NCI-H226 (cell line): ENCODE data around the gene DDX56.
A peak's percentile ranks its signal among the peaks of the same experiment; 100 is the strongest.
"Not testable (repeated sequence)": the region's sequence is repeated elsewhere in the genome, so short reads cannot be mapped to it uniquely, and the experiment has no call there.

Source experiments
- DNase-seq: peaks from one replicate; pipeline ENCODE4 v3.0.0-alpha.2; 2015

The DDX56 gene

DNA sequence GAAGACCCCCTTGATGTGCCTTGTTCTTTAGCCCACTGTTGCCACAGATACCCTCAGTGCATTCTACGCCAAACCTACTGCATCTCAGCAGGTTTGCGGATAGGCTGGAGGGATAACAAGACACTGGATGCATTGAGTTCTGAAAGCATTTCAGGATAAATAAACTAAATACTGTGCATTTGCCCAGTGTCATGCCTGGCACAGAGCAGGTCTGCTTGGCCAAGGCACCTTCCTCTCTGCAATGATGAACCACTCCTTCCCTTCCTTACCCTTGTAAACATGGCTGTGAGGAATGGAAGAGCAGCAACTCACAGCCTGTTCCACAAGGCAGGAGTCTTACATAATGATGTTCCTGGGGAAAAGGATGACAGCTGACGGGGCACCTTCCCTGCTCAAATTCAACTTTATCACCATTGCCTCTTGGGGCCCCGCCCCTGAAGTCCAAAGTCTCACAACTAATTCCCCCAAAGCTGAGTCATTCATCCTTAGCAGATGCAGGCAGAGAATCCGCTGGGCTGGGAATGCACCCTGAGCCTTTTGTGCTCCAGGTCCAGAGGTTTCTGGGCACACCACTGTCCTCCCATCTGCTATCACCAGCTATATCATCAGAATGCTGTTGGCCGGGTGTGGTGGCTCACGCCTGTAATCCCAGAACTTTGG lies 11.6 kb downstream of the DDX56 start:
- peak; percentile 83 for DNase-seq

DNA sequence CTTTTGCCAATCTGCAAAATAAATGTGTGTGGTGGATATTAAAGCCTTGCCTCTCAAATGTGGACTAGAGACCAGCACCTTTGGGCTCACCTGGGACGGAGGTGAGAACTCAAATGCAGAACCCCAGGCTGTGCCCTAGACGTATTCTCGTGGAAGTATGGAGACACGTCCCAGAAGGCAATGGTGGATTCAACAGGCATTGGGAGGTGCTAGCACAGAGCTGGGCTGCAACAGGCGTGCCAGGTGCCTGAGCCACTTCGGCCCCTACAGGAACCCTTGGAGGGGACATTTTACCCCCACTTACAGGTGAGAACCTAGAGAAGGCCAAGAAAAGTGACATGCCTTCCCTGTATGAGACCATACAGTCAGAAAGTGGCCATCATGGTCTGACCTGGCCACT lies 12.2 kb downstream of the DDX56 start:
- no peak for DNase-seq

DNA sequence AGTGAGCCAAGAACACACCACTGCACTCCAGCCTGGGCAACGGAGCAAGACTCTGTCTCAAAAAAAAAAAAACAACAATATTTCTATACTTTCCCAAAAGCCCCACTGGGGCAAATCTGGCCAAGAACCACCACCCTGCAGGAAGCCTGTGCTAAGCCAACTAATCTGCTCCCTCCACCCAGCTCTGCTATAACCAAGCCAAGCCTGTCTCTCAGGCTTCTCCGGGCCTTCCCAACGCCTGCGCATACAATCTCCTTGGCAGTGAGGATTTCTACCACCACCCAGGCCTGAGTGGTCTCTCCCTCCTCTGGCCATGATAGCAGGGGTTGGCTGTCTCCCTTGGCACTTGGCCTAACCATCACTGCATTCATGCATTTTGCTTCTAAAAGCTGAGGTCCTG lies 14.2 kb downstream of the DDX56 start:
- no peak for DNase-seq

DNA sequence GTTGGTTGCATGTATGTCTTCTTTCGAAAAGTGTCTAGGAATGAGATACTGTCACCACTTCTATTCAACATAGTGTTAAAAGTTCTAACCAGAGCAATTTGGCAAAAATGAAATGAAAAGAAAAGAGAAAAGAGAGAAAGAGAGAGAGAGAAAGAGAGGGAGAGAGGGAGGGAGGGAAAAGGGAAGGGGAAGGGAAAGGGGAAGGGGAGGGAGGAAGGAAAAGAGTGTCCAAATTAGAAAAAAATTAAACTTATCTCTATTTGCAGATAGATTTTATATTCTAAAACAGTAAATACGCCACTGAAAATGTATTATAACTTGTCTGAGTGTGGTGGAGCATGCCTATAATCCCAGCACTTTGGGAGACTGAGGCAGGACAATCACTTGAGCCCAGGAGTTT lies 16.2 kb downstream of the DDX56 start:
- DNase-seq = no peak

DNA sequence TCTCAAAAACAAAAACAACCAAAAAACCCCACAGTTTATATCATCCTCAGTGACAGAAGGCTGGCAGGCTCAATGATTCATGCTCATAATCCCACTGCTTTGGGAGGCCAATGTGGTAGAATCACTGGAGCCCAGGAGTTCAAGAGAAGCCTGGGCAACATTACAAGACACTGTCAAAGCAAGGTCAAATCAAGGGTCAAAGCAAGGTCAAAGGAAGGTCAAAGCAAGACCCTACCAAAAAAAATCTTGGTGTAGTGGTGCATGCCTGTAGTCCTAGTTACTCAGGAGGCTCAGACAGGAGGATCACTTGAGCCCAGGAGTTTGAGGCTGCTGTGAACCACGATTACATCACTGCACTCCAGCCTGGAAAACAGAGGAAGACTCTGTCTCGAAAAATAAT lies 18.4 kb downstream of the DDX56 start:
- DNase-seq = no peak

DNA sequence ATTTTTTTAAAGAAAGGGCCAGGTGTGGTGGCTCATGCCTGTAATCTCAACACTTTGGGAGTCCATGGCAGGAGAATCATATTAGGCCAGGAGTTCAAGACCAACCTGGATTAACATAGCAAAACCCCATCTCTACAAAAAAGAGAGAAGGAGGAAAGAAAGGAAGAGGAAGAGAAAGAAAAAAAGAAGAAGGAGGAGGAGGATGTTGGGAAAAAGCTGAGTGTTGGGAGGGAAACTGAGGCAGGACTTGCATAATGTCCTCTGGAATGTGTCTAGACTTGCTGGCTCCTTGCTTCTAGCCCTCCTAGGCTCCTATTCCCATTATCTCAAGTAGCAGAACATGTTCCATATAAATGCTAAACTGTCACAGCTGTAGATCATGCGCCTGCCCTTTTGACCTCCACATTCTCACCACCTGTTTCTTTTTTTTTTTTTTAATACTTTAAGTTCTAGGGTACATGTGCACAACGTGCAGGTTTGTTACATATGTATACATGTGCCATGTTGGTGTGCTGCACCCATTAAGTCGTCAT lies 21.2 kb downstream of the DDX56 start:
- DNase-seq = not testable (repeated sequence)

DNA sequence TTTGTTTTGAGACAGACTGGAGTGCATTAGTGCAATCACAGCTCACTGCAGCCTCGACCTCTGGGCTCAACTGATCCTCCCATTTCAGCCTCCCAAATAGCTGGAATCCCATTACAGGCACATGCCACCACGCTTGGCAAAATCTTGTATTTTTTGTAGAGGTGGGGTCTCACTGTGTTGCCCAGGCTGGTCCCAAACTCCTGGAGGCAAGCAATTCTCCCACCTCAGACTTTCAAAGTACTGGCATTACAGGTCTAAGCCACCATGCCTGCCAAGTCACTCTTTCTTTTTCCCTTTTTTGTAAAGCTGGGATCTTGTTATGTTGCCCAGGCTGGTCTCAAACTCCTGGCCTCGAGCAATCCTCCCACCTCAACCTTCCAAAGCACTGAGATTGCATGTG lies 24.3 kb downstream of the DDX56 start:
- DNase-seq = no peak

DNA sequence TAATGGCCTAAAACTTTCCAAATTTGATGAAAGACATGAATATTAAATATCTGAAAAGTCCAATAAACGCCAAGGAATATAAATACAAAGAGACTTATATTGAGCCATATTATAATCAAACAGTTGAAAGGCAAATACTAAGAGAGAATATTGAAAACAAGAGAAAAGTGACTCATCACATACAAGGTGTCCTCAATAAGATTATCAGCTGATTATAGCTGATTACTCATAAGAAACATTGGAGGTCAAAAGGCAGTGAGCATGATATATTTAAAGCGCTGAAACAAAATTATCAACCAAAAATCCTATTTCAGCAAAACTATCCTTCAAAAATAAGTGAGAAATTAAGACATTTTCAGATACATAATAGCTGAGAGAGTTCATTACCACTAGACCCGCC lies 24.8 kb downstream of the DDX56 start:
- no peak for DNase-seq

DNA sequence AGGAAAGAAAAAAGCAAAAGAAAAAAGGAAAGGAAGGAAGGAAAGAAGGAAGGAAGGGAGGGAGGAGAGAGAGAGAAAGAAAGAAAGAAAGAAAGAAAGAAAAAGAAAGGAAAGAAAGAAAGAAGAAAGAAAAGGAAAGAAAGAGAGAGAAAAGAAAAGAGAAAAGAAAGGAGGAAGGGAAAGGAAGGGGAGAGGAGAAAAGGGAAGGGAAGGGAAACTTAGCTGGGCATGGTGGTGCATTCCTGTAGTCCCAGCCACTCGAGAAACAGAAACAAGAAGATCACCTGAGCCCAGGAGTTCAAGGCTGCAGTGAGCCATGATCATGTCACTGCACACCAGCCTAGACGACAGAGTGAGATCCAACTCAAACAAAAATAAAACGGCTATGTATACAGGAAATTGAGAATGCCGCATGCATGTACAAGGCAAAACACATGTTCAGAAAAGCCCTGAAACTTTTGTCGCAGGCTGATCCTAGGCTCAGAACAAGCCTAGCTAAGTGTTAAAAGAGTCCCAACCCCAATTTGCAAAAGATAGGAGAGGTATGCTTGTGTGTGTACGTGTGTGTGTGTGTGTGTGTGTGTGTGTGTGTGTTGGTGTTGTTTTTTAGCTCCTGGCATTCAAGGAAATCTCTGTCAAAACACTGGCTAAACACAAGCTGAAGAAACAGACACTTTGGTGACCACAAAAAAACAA lies 26.0 kb downstream of the DDX56 start:
- no peak for DNase-seq

DNA sequence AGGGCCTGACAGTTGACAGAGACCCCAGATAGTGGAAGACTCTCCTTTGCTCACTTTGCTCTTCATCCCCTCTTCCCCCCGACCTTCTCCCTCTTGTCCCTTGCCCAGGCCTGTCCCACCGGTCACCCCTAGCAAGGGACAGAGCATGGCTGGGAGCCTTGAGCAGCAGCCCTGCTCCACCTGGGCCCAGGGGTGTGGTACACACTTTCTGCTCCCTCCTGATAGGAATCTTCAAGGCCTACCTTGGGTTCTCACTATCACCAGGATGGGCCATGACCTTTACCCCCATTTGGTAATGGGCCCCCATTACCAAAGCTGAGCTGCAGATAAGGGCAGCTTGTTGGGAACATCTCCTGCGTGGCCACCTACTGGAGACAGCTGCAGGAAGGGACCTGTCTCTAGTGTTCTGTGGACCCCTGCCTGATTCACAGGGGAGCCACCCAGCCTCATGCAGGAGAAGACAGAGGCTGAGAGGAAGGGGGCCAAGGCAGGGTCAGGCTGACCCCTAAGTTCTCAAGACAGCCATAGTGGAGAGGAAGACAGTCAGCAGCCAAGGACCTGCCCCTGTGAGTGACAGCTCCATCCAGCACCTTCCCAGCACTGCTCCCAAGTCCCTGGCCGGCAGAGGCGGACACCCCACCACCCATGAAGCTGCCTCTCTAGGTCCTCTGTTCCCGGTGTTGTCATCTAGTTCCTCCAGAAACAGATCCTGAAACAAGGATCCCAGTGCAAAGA lies 31.7 kb downstream of the DDX56 start:
- no peak for DNase-seq

DNA sequence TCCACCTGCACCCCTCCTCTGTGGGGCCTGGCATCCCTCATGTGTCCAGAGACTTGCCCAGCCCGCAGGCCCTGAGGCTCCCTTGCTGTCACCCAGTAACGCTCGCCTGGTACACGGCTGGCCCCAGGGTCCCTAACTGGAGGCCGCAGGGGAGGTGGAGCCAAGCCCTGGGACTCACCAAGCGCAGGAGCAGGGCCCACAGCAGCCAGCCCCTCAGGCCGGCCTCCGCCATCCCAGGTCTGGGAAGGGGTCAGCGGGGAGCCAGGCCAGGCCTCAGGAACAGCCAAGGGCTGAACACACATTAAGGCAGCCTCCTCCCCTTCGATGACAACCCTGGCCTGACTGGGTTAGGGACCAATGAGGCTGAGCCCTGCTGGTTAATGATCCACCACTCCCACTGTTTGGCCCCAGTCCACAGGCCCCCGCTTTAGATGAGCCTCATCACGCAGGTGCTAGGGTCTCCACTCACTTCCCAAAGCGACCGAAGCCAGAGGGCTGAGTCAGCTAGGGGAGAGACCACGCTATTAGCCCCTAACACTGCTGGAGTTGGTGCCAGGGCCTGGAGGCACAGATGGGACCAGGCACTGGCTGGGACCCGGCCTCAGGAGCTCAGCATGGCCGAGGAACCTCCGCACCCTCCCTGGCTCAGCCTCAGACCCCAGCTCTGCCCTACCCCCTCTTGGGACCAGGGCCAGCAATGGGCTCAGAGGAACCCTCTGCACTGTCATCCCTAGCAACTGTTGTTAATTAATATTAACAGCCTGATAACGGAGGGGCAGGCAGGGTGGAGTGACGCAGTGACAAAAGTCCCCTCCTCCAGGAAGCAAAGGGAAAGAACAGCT lies 32.5 kb downstream of the DDX56 start, which contains the start of gene NPC1L1:
NPC1L1 (minus strand) TSS at position 303 of the 842 bp plus-strand sequence; CDS start at position 232, 71 bp downstream.
- DNase-seq = no peak

DNA sequence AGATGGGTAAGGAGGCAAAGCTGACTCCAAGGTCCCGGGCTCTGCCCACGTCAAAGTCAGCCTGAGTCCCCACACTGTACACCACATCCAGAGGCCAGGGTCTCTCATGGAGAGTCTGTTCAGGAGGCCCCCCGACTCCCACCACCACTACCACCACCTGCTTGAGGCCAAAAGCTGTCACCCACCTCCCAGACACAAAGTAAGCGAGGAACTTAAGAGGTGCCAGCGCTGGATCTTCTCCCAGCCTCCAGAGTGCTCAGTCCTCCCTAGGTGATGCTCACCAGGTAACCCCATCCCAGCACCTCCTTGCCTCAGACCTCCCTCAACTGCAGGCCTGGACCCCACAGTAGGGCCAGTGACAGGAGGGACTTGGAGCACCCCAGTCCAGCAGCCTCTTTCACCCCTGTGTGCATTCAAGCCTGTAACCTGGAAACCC lies 33.1 kb downstream of the DDX56 start:
- DNase-seq = no peak

DNA sequence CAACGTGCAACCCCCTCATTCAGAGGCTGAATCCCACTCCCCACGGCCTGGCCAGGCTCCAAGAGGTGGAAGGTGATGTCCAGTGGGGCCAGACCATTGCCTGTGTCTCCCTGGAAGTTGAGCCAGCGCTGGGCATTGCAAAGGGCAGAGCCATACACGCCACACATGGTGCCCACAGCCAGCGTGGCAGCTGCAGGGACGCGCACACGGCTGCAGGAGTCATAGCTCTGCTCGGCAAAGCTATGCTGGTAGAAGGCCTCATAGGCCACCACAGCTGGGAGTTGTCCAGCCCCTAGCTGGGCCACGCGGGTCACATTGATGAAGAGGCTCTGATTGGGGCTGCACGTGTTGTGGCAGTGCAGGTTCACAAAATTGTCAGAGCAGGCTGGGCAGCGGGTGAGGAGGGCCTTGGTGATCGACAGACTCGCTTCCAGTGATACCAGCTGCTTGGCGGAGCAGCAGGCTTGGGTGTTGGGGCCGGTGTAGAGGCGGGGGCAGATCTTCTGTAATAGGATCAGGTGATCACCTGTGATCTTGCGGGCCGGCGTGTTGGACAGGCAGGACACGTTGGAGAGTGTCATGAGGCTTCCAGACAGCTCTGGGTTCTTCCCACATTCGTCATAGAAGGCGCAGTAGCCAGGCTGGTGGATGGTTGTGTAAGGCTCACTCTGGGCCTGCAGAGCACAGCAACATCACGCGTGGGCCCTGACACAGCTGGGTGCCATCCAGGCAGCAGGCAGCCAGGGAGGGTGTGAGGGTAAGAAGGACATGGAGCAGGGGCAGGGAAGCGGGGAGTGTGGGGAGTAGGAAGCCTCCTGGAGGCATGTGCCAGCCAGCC lies 33.8 kb downstream of the DDX56 start:
- DNase-seq = no peak

DNA sequence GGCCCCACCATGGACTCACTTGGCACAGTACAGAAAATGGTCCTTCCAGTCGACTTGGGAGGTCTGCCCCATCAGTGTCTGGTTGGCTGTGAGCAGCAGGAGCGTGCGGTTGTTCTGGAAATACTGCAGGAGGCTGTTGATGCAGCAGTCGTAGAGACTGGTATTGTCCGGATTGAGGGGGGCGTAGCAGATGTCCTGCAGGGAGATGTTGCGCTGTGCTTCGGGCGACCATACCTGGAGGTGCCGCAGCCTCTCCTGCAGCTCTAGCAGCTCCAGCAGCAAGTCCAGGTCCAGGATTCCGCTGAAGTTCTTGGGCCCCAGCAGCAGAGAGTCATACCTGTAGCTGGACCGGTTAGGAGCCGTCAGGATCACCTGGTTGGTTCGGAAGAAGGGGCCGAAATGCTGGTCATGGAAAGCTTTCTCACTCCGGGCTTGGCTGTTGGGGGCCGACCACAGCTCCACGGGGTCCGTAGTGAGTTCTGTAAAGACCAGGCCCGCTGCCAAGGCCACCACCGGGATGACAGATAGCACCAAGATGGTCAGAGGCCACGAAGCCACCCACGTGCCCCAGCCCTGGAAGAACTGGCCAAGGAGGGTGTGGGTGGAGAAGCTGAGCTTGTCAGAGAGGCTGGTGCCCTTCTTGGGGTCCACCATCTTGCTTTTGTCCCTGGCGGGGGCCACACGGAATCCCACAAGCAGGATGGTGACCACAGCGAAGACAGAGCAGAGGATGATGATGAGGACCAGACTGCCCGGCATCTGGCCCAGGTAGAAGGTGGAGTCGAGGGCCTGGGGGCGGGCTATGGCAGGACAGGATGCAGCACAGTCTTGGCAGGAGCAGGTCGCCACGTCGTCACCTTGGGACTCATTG lies 34.7 kb downstream of the DDX56 start:
- no peak for DNase-seq

DNA sequence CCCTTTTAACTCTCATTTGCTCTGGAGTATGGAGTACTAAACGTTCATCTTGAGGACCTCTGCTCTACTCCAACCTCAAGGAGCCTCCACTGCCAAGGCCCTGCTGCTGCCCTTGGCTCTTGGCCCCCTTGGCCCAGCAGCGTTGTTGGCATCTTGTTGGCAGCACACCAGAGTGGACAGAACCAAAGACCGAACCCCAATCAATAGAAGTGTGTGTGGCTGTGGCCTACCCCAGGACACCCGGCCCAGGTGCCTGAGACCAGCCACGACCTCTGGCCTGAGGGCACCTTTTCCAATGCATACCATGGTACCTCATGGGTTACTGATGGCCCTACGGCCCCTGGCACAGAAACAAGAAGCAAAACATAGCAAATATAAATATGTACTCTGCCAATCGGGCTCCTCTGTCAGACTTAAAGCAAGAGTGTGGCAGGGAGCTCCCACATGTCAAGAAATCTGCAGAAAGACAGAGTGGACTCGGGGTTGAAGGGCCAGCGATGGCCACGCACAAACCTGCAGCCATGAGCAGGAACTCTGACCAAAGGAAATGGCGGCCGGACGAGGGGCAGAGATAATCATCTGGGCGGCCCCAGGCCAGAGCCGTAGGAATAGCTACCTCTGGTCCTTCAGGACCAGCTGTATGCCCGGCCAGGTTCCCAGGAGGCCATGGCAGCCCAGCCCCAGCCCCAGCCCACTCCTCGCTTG lies 35.5 kb downstream of the DDX56 start:
- no peak for DNase-seq

DNA sequence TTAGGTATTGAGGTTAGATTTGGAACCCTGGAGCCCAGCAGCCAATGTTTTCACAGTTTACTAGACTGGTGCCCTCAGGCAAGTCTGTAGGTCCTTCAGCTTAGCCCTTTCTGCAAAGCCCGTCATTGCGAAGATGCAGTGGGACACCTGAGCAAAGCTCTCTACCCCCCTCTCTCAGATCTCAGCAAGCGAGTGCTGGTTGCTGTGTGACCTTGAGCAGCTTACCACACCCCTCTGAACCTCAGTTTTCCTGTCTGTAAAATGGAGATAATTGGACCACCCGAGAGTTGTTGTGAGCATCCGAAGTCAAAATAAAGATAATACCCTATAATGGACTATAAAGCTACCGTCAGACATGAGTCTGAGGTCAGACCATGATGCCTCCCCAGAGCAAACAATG lies 36.3 kb downstream of the DDX56 start:
- no peak for DNase-seq

DNA sequence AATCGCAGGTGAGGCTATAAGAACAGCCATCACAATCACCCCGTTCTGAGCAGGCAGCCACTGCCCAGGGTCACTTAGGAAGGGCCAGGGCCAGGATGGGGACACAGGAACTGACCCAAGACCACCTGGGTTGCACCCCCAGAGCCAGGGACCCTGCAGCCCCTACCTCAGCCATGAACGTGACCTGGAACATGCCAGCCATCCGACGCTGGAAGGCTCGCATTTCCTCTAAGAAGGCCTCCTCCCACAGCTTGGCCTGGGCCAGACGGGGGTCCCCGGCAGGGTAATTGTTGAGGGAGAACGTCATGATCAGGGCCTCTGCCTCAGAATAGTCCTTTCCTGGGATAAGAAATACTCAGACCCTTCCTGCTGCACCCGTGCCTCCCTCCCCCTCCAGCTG lies 37.6 kb downstream of the DDX56 start:
- DNase-seq = no peak

DNA sequence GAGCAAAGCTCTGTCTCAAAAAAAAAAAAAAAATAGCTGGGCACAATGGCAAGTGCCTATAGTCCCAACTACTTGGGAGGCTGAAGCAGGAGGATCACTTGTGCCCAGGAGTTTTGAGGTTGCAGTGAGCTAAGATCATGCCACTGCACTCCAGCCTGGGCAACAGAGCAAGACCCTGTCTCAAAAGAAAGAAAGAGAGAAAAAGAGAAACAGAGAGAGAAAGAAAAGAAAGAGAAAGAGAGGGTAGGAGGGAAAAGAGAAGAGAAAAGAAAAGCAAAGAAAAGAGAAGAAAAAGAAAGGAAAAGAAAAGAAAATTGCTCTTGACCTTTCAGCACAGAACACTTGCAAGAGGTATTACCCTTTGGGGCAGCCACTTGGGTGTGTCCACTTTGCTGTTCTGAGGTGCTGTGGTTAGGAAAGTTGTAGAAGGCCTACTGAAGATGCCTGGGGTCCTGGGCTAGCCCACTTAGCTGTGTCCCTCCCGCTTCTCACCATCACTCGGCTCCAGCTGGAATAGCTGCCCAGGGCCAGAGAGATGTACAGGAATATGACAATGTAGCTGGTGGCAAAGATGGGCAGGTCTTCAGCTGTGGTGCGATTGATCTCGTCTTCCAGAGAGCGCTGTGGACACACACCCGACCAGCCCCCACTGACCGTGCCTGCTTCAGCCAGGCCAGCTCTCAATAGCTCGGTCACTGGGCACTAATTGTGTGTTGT lies 38.2 kb downstream of the DDX56 start:
- no peak for DNase-seq

DNA sequence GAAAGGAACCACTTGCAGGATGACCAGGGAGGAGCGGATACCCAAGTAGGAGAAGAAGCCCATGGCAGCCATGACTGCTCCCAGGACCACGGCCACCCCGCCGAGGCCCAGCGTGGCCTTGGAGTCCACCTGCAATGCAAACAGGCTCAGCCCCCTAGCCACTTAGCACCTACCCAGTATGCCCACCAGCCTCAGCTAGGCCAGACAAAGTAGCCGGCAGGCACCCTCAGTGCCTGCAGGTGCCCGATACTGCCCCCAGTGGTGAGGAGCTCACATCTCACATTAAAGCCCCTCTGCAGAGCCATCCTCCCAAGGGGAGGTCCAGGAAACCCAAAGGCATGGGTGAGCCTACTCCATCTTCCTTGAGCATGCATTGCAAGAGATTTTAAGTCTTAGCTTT lies 39.2 kb downstream of the DDX56 start:
- DNase-seq = peak; percentile 47
